Activated CD4-positive, alpha-beta T cell treated with anti-CD3 and anti-CD28 coated beads, Interleukin-2, amount 10 ng/mL, durations not matched to agents 7 days and 5 days (primary cell): ENCODE measurements around the gene EIF5A. TPM values are rescaled to one million over a fixed set of nuclear protein-coding genes. Genes with fewer than 3 reads are reported as not detected.

Experiments
- CTCF ChIA-PET: fragments of 350-600 bp; sonication (Branson Sonifier 250); formaldehyde crosslinking; loops from one replicate; lab custom pipeline; 2021; ENCODE audit warnings: antibody characterized with exemption; lab: Charles Lee
- POLR2A ChIA-PET: fragments of 350-600 bp; sonication (Branson Sonifier 250); formaldehyde crosslinking; loops from one replicate; lab custom pipeline; 2021; ENCODE audit warnings: antibody characterized with exemption; lab: Charles Lee
- DNase-seq: peaks from one replicate; pipeline ENCODE4 v3.0.0-alpha.2; 2020
- H3K27ac Mint-ChIP-seq: one replicate; pipeline ENCODE4 v1.8.0; 2021; ENCODE audit warnings: mild to moderate bottlenecking, moderate library complexity, mixed read lengths
- H3K27me3 Mint-ChIP-seq: one replicate; pipeline ENCODE4 v1.8.0; 2021; ENCODE audit warnings: mixed read lengths
- H3K36me3 Mint-ChIP-seq: one replicate; pipeline ENCODE4 v1.8.0; 2021; ENCODE audit warnings: low read depth, mixed read lengths
- H3K4me1 Mint-ChIP-seq: one replicate; pipeline ENCODE4 v1.8.0; 2021; ENCODE audit warnings: mixed read lengths
- H3K4me3 Mint-ChIP-seq: one replicate; pipeline ENCODE4 v1.8.0; 2021; ENCODE audit warnings: mild to moderate bottlenecking, moderate library complexity, mixed read lengths
- H3K9me3 Mint-ChIP-seq: one replicate; pipeline ENCODE4 v1.8.0; 2021; ENCODE audit warnings: mixed read lengths
- total RNA-seq, 2 experiments: library from RNA; stranded (reverse); gene quantifications; one replicate each; pipeline ENCODE4 v1.2.3, GENCODE V29; 2021

The EIF5A gene
- 100 to 1,000 TPM; 470 to 502 TPM for total RNA-seq

GRCh38 chr17:7306911-7307685 lies at the start of gene EIF5A:
EIF5A (plus strand) TSS chr17:7307628; CDS start chr17:7309636, 2,008 bp downstream.
- Mint-ChIP-seq H3K9me3 (no peaks in the 10 kb centered on the region), H3K4me3 (peak within 1 kb of the TSS; percentile 96), H3K36me3 (peaks cover 35% of the 10 kb centered on the region), H3K27me3 (no peaks in the 10 kb centered on the region), H3K4me1 (peaks cover 38% of the 10 kb centered on the region), H3K27ac (peak within 1 kb of the TSS; percentile 99)
- ChIA-PET CTCF (no interaction called here), POLR2A (no interaction called here)
- DNase-seq: peak; percentile 100

GRCh38 chr17:7258731-7259554 lies 48.5 kb upstream of the EIF5A start:
- Mint-ChIP-seq H3K9me3 (no peaks in the 10 kb centered on the region), H3K27ac (no peak overlapping the region), H3K36me3 (peaks cover 23% of the 10 kb centered on the region), H3K27me3 (peaks cover 20% of the 10 kb centered on the region), H3K4me3 (no peak overlapping the region), H3K4me1 (peaks cover 38% of the 10 kb centered on the region)
- ChIA-PET CTCF (interaction anchor here (0.6 to 1.0 kb wide), 3 partner anchors 21 to 140 kb away, joined by 3 to 5 read pairs (median 3); no protein-coding TSS in a partner anchor), POLR2A (interaction anchor here (1.1 kb wide), 1 partner anchor 10 kb away, joined by 3 read pairs; no protein-coding TSS in a partner anchor)
- DNase-seq: no peak

GRCh38 chr17:7259555-7259889 lies 47.9 kb upstream of the EIF5A start:
- ChIA-PET POLR2A (interaction anchor here (1.1 kb wide), 1 partner anchor 10 kb away, joined by 3 read pairs; no protein-coding TSS in a partner anchor), CTCF (interaction anchor here (0.7 to 1.0 kb wide), 2 partner anchors 22 to 65 kb away, joined by 3 to 5 read pairs; no protein-coding TSS in a partner anchor)
- H3K9me3 Mint-ChIP-seq: no peaks in the 10 kb centered on the region
- no peak for DNase-seq
- peaks cover 17% of the 10 kb centered on the region for H3K36me3 Mint-ChIP-seq
- peaks cover 37% of the 10 kb centered on the region for H3K4me1 Mint-ChIP-seq
- peaks cover 26% of the 10 kb centered on the region for H3K27me3 Mint-ChIP-seq
- H3K4me3 Mint-ChIP-seq: no peak overlapping the region
- H3K27ac Mint-ChIP-seq: no peak overlapping the region

GRCh38 chr17:7260151-7260550 lies 47.3 kb upstream of the EIF5A start:
- Mint-ChIP-seq H3K4me3 (no peak overlapping the region), H3K4me1 (peaks cover 33% of the 10 kb centered on the region), H3K27me3 (peaks cover 27% of the 10 kb centered on the region), H3K36me3 (peaks cover 13% of the 10 kb centered on the region), H3K9me3 (no peaks in the 10 kb centered on the region), H3K27ac (no peak overlapping the region)
- ChIA-PET CTCF (interaction anchor here (1.0 kb wide), 1 partner anchor 64 kb away, joined by 5 read pairs; no protein-coding TSS in a partner anchor), POLR2A (interaction anchor here (1.1 kb wide), 1 partner anchor 11 kb away, joined by 3 read pairs; no protein-coding TSS in a partner anchor)
- DNase-seq: no peak

GRCh38 chr17:7260651-7261378 lies 46.6 kb upstream of the EIF5A start:
- ChIA-PET POLR2A (no interaction called here), CTCF (no interaction called here)
- Mint-ChIP-seq H3K27ac (peak overlapping the region; percentile 31), H3K4me1 (peaks cover 33% of the 10 kb centered on the region), H3K36me3 (peaks cover 13% of the 10 kb centered on the region), H3K9me3 (no peaks in the 10 kb centered on the region), H3K4me3 (peak overlapping the region; percentile 41), H3K27me3 (peaks cover 27% of the 10 kb centered on the region)
- peak; percentile 39 for DNase-seq

GRCh38 chr17:7261379-7262191 lies 45.8 kb upstream of the EIF5A start:
- ChIA-PET POLR2A (interaction anchor here (0.5 kb wide), 1 partner anchor 88 kb away, joined by 4 read pairs; no protein-coding TSS in a partner anchor), CTCF (no interaction called here)
- no peak overlapping the region for H3K27ac Mint-ChIP-seq
- H3K27me3 Mint-ChIP-seq: peaks cover 30% of the 10 kb centered on the region
- H3K9me3 Mint-ChIP-seq: no peaks in the 10 kb centered on the region
- peaks cover 9% of the 10 kb centered on the region for H3K36me3 Mint-ChIP-seq
- H3K4me1 Mint-ChIP-seq: peaks cover 29% of the 10 kb centered on the region
- DNase-seq: no peak
- peak overlapping the region; percentile 49 for H3K4me3 Mint-ChIP-seq

GRCh38 chr17:7262192-7262934 lies 45.1 kb upstream of the EIF5A start, which contains the start of gene CLDN7:
CLDN7 (minus strand) TSS chr17:7262478; CDS start chr17:7262043, 435 bp downstream.
- H3K27ac Mint-ChIP-seq: peak within 1 kb of the TSS; percentile 64
- H3K36me3 Mint-ChIP-seq: peaks cover 6% of the 10 kb centered on the region
- DNase-seq: no peak
- peaks cover 33% of the 10 kb centered on the region for H3K27me3 Mint-ChIP-seq
- ChIA-PET POLR2A (interaction anchor here (0.5 kb wide), 1 partner anchor 87 kb away, joined by 4 read pairs; no protein-coding TSS in a partner anchor), CTCF (no interaction called here)
- no peaks in the 10 kb centered on the region for H3K9me3 Mint-ChIP-seq
- peak within 1 kb of the TSS; percentile 58 for H3K4me3 Mint-ChIP-seq
- H3K4me1 Mint-ChIP-seq: peaks cover 26% of the 10 kb centered on the region

- Mint-ChIP-seq H3K9me3 (no peaks in the 10 kb centered on the region), H3K4me1 (peaks cover 26% of the 10 kb centered on the region), H3K27ac (peak overlapping the region; percentile 66), H3K27me3 (peaks cover 33% of the 10 kb centered on the region), H3K4me3 (peak overlapping the region; percentile 58), H3K36me3 (peaks cover 6% of the 10 kb centered on the region)
- POLR2A ChIA-PET: no interaction called here
- no peak for DNase-seq
- CTCF ChIA-PET: interaction anchor here (0.6 kb wide), 1 partner anchor 35 kb away, joined by 6 read pairs; no protein-coding TSS in a partner anchor
Observed at GRCh38 chr17:7262935-7263800, 44.3 kb upstream of the EIF5A start.

GRCh38 chr17:7263801-7264078 lies 43.7 kb upstream of the EIF5A start:
- Mint-ChIP-seq H3K4me1 (peaks cover 26% of the 10 kb centered on the region), H3K9me3 (no peaks in the 10 kb centered on the region), H3K27me3 (peaks cover 33% of the 10 kb centered on the region), H3K36me3 (peaks cover 4% of the 10 kb centered on the region), H3K4me3 (peak overlapping the region; percentile 58), H3K27ac (no peak overlapping the region)
- ChIA-PET POLR2A (no interaction called here), CTCF (interaction anchor here (0.6 to 1.3 kb wide), 2 partner anchors 22 to 34 kb away, joined by 3 to 6 read pairs; no protein-coding TSS in a partner anchor)
- DNase-seq: no peak

GRCh38 chr17:7266784-7267183 lies 40.6 kb upstream of the EIF5A start:
- POLR2A ChIA-PET: interaction anchor here (0.7 kb wide), 1 partner anchor 448 kb away, joined by 4 read pairs; no protein-coding TSS in a partner anchor
- H3K9me3 Mint-ChIP-seq: no peaks in the 10 kb centered on the region

More at GRCh38 chr17:7266784-7267183, 40.6 kb upstream of the EIF5A start:
- H3K4me3 Mint-ChIP-seq: no peak overlapping the region
- H3K27ac Mint-ChIP-seq: no peak overlapping the region
- peaks cover 19% of the 10 kb centered on the region for H3K4me1 Mint-ChIP-seq
- CTCF ChIA-PET: interaction anchor here (0.6 to 1.3 kb wide), 3 partner anchors 10 to 147 kb away, joined by 3 to 4 read pairs (median 4); no protein-coding TSS in a partner anchor
- H3K27me3 Mint-ChIP-seq: peaks cover 38% of the 10 kb centered on the region
- no peak for DNase-seq
- H3K36me3 Mint-ChIP-seq: no peaks in the 10 kb centered on the region
